ENCODE measurements around the gene GABRR2.

Gene GABRR2

DNA sequence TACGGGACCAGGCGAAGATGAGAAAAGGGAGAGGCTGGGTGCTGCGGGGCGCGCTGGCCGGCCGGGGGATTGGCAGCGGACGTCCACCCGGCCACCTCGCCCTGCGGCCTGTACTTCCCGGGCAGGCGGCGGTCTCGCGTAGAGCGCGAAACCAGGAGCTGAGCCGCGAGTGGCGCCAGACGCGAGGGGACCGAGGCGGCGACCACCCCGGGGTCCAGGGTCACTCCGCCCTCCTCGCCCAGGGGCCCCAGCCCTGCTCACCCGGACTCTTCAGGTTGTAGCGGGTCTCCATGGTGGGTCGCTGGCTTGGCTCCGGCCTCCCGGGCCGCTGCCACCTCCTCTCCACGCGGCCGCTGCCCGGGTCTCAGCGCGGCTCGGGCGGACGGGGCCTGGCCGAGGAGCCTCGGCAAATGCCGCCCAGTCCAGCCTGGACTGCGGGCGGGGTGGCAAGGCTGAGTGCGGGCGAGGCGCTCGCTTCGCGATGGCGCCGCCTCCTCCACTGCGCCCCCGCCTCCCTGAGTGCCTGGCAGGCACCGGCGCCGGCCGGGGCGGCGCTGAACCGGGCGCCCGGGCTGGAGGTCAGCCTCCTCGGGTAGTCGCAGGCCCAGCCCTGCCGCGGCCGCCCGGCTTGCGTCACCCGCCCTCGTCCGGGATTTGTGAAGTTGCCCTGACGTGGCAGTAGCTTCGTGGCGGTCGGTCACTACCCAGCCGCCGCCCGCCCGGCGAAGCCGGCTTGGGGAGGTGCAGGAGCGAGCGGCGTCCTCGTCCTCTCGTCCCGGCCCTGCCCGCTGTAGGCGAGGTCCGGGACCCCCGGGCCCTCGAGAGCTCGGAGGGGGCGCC lies 37.4 kb upstream of the GABRR2 start, which contains the start of gene UBE2J1 (continued):
- TF ChIP-seq ZNF768 (tag by site-specific recombination; IDR thresholded peaks at IDR 0.05), result 0 out of 2 replicates have a peak, but pooled peaks have one; percentile 14
- TF ChIP-seq ZNF629 (tag by site-specific recombination; IDR thresholded peaks at IDR 0.05), result peak; percentile 43; the same call in 1 of the 2 replicates
- TF ChIP-seq, protein P1, sequence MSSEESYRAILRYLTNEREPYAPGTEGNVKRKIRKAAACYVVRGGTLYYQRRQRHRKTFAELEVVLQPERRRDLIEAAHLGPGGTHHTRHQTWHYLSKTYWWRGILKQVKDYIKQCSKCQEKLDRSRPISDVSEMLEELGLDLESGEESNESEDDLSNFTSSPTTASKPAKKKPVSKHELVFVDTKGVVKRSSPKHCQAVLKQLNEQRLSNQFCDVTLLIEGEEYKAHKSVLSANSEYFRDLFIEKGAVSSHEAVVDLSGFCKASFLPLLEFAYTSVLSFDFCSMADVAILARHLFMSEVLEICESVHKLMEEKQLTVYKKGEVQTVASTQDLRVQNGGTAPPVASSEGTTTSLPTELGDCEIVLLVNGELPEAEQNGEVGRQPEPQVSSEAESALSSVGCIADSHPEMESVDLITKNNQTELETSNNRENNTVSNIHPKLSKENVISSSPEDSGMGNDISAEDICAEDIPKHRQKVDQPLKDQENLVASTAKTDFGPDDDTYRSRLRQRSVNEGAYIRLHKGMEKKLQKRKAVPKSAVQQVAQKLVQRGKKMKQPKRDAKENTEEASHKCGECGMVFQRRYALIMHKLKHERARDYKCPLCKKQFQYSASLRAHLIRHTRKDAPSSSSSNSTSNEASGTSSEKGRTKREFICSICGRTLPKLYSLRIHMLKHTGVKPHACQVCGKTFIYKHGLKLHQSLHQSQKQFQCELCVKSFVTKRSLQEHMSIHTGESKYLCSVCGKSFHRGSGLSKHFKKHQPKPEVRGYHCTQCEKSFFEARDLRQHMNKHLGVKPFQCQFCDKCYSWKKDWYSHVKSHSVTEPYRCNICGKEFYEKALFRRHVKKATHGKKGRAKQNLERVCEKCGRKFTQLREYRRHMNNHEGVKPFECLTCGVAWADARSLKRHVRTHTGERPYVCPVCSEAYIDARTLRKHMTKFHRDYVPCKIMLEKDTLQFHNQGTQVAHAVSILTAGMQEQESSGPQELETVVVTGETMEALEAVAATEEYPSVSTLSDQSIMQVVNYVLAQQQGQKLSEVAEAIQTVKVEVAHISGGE (tag by site-specific recombination; conservative IDR thresholded peaks at IDR 0.05; ENCODE audit: low read depth), result peak; percentile 48
- TF ChIP-seq, protein P2, sequence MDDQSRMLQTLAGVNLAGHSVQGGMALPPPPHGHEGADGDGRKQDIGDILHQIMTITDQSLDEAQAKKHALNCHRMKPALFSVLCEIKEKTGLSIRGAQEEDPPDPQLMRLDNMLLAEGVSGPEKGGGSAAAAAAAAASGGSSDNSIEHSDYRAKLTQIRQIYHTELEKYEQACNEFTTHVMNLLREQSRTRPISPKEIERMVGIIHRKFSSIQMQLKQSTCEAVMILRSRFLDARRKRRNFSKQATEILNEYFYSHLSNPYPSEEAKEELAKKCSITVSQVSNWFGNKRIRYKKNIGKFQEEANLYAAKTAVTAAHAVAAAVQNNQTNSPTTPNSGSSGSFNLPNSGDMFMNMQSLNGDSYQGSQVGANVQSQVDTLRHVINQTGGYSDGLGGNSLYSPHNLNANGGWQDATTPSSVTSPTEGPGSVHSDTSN (CRISPR knock-in tag; IDR thresholded peaks at IDR 0.05), result peak; percentile 94
- peak; percentile 61; the same call in 1 of the 2 replicates for TF ChIP-seq YY1 (tag by site-specific recombination; IDR thresholded peaks at IDR 0.05)
- TF ChIP-seq, protein P3, sequence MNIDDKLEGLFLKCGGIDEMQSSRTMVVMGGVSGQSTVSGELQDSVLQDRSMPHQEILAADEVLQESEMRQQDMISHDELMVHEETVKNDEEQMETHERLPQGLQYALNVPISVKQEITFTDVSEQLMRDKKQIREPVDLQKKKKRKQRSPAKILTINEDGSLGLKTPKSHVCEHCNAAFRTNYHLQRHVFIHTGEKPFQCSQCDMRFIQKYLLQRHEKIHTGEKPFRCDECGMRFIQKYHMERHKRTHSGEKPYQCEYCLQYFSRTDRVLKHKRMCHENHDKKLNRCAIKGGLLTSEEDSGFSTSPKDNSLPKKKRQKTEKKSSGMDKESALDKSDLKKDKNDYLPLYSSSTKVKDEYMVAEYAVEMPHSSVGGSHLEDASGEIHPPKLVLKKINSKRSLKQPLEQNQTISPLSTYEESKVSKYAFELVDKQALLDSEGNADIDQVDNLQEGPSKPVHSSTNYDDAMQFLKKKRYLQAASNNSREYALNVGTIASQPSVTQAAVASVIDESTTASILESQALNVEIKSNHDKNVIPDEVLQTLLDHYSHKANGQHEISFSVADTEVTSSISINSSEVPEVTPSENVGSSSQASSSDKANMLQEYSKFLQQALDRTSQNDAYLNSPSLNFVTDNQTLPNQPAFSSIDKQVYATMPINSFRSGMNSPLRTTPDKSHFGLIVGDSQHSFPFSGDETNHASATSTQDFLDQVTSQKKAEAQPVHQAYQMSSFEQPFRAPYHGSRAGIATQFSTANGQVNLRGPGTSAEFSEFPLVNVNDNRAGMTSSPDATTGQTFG (tag by site-specific recombination; IDR thresholded peaks at IDR 0.05; ENCODE audit: borderline replicate concordance), result no peak
- TF ChIP-seq, protein P4, sequence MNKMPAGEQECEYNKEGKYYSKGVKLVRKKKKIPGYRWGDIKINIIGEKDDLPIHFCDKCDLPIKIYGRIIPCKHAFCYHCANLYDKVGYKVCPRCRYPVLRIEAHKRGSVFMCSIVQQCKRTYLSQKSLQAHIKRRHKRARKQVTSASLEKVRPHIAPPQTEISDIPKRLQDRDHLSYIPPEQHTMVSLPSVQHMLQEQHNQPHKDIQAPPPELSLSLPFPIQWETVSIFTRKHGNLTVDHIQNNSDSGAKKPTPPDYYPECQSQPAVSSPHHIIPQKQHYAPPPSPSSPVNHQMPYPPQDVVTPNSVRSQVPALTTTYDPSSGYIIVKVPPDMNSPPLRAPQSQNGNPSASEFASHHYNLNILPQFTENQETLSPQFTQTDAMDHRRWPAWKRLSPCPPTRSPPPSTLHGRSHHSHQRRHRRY (tag by site-specific recombination; IDR thresholded peaks at IDR 0.05), result 0 out of 2 replicates have a peak, but pooled peaks have one; percentile 23
- peak; percentile 53; the same call in 1 of the 2 replicates for TF ChIP-seq ZNF600 (tag by site-specific recombination; IDR thresholded peaks at IDR 0.05)
- 0 out of 2 replicates have a peak, but pooled peaks have one; percentile 58 for TF ChIP-seq HOXA7 (CRISPR knock-in tag; IDR thresholded peaks at IDR 0.05; ENCODE audit: borderline replicate concordance)
- TF ChIP-seq, protein P5, sequence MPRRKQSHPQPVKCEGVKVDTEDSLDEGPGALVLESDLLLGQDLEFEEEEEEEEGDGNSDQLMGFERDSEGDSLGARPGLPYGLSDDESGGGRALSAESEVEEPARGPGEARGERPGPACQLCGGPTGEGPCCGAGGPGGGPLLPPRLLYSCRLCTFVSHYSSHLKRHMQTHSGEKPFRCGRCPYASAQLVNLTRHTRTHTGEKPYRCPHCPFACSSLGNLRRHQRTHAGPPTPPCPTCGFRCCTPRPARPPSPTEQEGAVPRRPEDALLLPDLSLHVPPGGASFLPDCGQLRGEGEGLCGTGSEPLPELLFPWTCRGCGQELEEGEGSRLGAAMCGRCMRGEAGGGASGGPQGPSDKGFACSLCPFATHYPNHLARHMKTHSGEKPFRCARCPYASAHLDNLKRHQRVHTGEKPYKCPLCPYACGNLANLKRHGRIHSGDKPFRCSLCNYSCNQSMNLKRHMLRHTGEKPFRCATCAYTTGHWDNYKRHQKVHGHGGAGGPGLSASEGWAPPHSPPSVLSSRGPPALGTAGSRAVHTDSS (tag by site-specific recombination; IDR thresholded peaks at IDR 0.05), result no peak
- TF ChIP-seq, protein P6, sequence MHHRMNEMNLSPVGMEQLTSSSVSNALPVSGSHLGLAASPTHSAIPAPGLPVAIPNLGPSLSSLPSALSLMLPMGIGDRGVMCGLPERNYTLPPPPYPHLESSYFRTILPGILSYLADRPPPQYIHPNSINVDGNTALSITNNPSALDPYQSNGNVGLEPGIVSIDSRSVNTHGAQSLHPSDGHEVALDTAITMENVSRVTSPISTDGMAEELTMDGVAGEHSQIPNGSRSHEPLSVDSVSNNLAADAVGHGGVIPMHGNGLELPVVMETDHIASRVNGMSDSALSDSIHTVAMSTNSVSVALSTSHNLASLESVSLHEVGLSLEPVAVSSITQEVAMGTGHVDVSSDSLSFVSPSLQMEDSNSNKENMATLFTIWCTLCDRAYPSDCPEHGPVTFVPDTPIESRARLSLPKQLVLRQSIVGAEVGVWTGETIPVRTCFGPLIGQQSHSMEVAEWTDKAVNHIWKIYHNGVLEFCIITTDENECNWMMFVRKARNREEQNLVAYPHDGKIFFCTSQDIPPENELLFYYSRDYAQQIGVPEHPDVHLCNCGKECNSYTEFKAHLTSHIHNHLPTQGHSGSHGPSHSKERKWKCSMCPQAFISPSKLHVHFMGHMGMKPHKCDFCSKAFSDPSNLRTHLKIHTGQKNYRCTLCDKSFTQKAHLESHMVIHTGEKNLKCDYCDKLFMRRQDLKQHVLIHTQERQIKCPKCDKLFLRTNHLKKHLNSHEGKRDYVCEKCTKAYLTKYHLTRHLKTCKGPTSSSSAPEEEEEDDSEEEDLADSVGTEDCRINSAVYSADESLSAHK (tag by site-specific recombination; IDR thresholded peaks at IDR 0.05), result 0 out of 2 replicates have a peak, but pooled peaks have one; percentile 7
- TF ChIP-seq SP3 (tag by site-specific recombination; IDR thresholded peaks at IDR 0.05), result peak; percentile 30; the same call in 1 of the 2 replicates
- TF ChIP-seq, protein P7, sequence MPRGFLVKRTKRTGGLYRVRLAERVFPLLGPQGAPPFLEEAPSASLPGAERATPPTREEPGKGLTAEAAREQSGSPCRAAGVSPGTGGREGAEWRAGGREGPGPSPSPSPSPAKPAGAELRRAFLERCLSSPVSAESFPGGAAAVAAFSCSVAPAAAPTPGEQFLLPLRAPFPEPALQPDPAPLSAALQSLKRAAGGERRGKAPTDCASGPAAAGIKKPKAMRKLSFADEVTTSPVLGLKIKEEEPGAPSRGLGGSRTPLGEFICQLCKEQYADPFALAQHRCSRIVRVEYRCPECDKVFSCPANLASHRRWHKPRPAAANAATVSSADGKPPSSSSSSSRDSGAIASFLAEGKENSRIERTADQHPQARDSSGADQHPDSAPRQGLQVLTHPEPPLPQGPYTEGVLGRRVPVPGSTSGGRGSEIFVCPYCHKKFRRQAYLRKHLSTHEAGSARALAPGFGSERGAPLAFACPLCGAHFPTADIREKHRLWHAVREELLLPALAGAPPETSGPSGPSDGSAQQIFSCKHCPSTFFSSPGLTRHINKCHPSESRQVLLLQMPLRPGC (tag by site-specific recombination; IDR thresholded peaks at IDR 0.05), result peak; percentile 21; the same call in 1 of the 2 replicates
- TF ChIP-seq, protein P8, sequence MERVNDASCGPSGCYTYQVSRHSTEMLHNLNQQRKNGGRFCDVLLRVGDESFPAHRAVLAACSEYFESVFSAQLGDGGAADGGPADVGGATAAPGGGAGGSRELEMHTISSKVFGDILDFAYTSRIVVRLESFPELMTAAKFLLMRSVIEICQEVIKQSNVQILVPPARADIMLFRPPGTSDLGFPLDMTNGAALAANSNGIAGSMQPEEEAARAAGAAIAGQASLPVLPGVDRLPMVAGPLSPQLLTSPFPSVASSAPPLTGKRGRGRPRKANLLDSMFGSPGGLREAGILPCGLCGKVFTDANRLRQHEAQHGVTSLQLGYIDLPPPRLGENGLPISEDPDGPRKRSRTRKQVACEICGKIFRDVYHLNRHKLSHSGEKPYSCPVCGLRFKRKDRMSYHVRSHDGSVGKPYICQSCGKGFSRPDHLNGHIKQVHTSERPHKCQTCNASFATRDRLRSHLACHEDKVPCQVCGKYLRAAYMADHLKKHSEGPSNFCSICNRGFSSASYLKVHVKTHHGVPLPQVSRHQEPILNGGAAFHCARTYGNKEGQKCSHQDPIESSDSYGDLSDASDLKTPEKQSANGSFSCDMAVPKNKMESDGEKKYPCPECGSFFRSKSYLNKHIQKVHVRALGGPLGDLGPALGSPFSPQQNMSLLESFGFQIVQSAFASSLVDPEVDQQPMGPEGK (tag by site-specific recombination; IDR thresholded peaks at IDR 0.05), result peak; percentile 59; the same call in 1 of the 2 replicates
- peak; percentile 87; the same call in 1 of the 2 replicates for TF ChIP-seq ZNF391 (tag by site-specific recombination; IDR thresholded peaks at IDR 0.05; ENCODE audit: borderline replicate concordance, low read depth)
- TF ChIP-seq ZNF335 (tag by site-specific recombination; conservative IDR thresholded peaks at IDR 0.05), result 0 out of 2 replicates have a peak, but pooled peaks have one; percentile 46
- peak; percentile 23; the same call in 1 of the 2 replicates for TF ChIP-seq OVOL3 (tag by site-specific recombination; IDR thresholded peaks at IDR 0.05)
- TF ChIP-seq ZNF837 (tag by site-specific recombination; IDR thresholded peaks at IDR 0.05), result no peak
- TF ChIP-seq KLF9 (tag by site-specific recombination; IDR thresholded peaks at IDR 0.05; ENCODE audit: low read depth), result peak; percentile 31; the same call in 1 of the 2 replicates
